GM23248 (cell line): ENCODE measurements around the gene SYTL3. TPM values are rescaled to one million over a fixed set of nuclear protein-coding genes. Genes with fewer than 3 reads are reported as not detected.

Experiments
- DNase-seq: peaks from one replicate; pipeline ENCODE4 v3.0.0-alpha.2; 2015
- H2AFZ ChIP-seq: fragments of 200-600 bp; sonication (generic); 2 replicates; pipeline ENCODE4 v1.6.1; 2016; ENCODE audit warnings: antibody characterized with exemption
- H3F3A ChIP-seq: fragments of 200-600 bp; sonication (generic); 2 replicates; pipeline ENCODE4 v1.6.1; 2016; ENCODE audit warnings: mild to moderate bottlenecking, antibody characterized with exemption, mixed run types; ENCODE audit not compliant: insufficient read depth
- H3K27ac ChIP-seq: fragments of 200-600 bp; sonication (generic); 2 replicates; pipeline ENCODE4 v1.5.1; 2016; ENCODE audit warnings: mild to moderate bottlenecking
- H3K27me3 ChIP-seq: fragments of 200-600 bp; sonication (generic); replicated peaks from 2 replicates; pipeline ENCODE4 v1.6.1; 2016; ENCODE audit warnings: mild to moderate bottlenecking; ENCODE audit not compliant: insufficient read depth
- H3K36me3 ChIP-seq: fragments of 200-600 bp; sonication (generic); 2 replicates; pipeline ENCODE4 v1.6.1; 2016; ENCODE audit warnings: low read depth, mild to moderate bottlenecking
- H3K4me1 ChIP-seq: fragments of 200-600 bp; sonication (generic); 2 replicates; pipeline ENCODE4 v1.6.1; 2016; ENCODE audit warnings: mild to moderate bottlenecking; ENCODE audit not compliant: insufficient read depth
- H3K4me2 ChIP-seq: fragments of 200-600 bp; sonication (generic); one replicate; pipeline ENCODE4 v1.6.1; 2016; ENCODE audit warnings: mild to moderate bottlenecking; ENCODE audit not compliant: unreplicated experiment
- H3K4me3 ChIP-seq: fragments of 200-600 bp; sonication (generic); 2 replicates; pipeline ENCODE4 v1.5.1; 2016; ENCODE audit warnings: mild to moderate bottlenecking
- H3K79me2 ChIP-seq: fragments of 200-600 bp; sonication (generic); 2 replicates; pipeline ENCODE4 v1.6.1; 2016; ENCODE audit warnings: mild to moderate bottlenecking; ENCODE audit not compliant: insufficient read depth
- H3K9ac ChIP-seq: fragments of 200-600 bp; sonication (generic); 2 replicates; pipeline ENCODE4 v1.6.1; 2016; ENCODE audit warnings: mild to moderate bottlenecking
- H3K9me2 ChIP-seq: fragments of 200-600 bp; sonication (generic); 2 replicates; pipeline ENCODE4 v1.6.1; 2016; ENCODE audit warnings: mixed run types, mild to moderate bottlenecking, moderate library complexity; ENCODE audit not compliant: insufficient read depth
- H3K9me3 ChIP-seq: fragments of 200-600 bp; sonication (generic); one replicate; pipeline ENCODE4 v1.6.1; 2017; ENCODE audit warnings: low read depth
- H4K20me1 ChIP-seq: fragments of 200-600 bp; sonication (generic); 2 replicates; pipeline ENCODE4 v1.6.0; 2016; ENCODE audit not compliant: insufficient read depth
- EZH2 ChIP-seq: fragments of 200-600 bp; sonication (generic); IDR thresholded peaks from 2 replicates; pipeline ENCODE4 v1.6.1; 2018; ENCODE audit warnings: antibody characterized with exemption, mild to moderate bottlenecking; ENCODE audit not compliant: insufficient read depth, poor library complexity, severe bottlenecking
- EZH2phosphoT487 ChIP-seq: fragments of 200-600 bp; sonication (generic); IDR thresholded peaks from 2 replicates; pipeline ENCODE4 v1.6.1; 2018; ENCODE audit warnings: antibody characterized with exemption, moderate library complexity, mild to moderate bottlenecking, low read depth; ENCODE audit not compliant: insufficient read depth
- WGBS, 2 experiments: methylation state at CpG; one replicate each; pipeline ENCODE4 v1.1.6; 2015 to 2017; ENCODE audit warnings: low lambda C conversion rate in 2 of 2, low coverage in 1 of 2; ENCODE audit errors: missing lambda C conversion rate in 2 of 2; 5-methylcytosine and 5-hydroxymethylcytosine counted together
- in situ Hi-C: fragments of 300-500 bp; cut with MboI; formaldehyde crosslinking; loops from 2 replicates; pipeline ENCODE4 v1.15.0; 2020
- polyA plus RNA-seq: library from polyadenylated mRNA; unstranded; fragments of >200 nt; fragmentation: Nextera tagmentation; extraction: Ambion mirVana; gene quantifications from 2 replicates; pipeline ENCODE4 v1.2.1, GENCODE V29; 2016
- total RNA-seq: library from RNA; depleted of rRNA; stranded (reverse); fragments of >200 nt; shearing (Covaris generic); gene quantifications from 2 replicates; pipeline ENCODE4 v1.2.3, GENCODE V29; 2014

SYTL3 gene
- total and polyA plus RNA-seq, 2 experiments from 2014 or later, result 2.1 to 2.3 TPM

- Histone ChIP-seq H3K9ac (no peak overlapping the region), H3K4me1 (no peaks in the 10 kb centered on the region), H3K27ac (no peak overlapping the region), H3K79me2 (no peaks in the 10 kb centered on the region), H3K9me3 (no peaks in the 10 kb centered on the region), H3K36me3 (no peaks in the 10 kb centered on the region), H3F3A (no peaks in the 10 kb centered on the region), H3K27me3 (no peaks in the 10 kb centered on the region), H4K20me1 (no peaks in the 10 kb centered on the region), H3K4me2 (no peak overlapping the region), H2AFZ (no peak overlapping the region), H3K4me3 (no peak overlapping the region), H3K9me2 (no peaks in the 10 kb centered on the region)
- WGBS, 2 experiments, result 87 to 89% methylated on average over 23 to 25 of the region's 25 CpGs
- in situ Hi-C loops, result no loop called here
- DNase-seq, result no peak
- no peak for TF ChIP-seq EZH2
- TF ChIP-seq EZH2phosphoT487, result no peak
These were observed 107.3 kb downstream of the SYTL3 start for GRCh38 chr6:158756977-158757752.

DNA sequence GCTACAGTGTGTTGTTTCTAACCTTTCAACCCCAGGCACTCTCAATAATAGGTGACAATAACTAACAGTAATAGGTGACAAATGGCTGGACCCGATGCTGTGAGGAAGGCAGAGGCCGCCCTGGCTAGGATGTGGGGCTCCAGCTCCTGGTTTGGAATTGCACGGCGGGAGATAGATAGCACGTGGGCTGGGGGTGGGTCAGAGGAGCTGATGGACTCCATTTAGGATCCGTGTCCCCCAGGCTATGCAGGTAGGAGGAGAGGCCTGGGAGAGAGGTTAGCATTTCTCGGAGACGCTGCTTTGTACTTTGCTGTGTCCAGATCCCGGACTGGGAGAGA lies 107.9 kb downstream of the SYTL3 start:
- Histone ChIP-seq H3K9me2 (no peaks in the 10 kb centered on the region), H3K4me2 (no peak overlapping the region), H3K4me3 (no peak overlapping the region), H3K36me3 (no peaks in the 10 kb centered on the region), H3K9me3 (no peaks in the 10 kb centered on the region), H3K27me3 (no peaks in the 10 kb centered on the region), H2AFZ (no peak overlapping the region), H3K27ac (no peak overlapping the region), H4K20me1 (no peaks in the 10 kb centered on the region), H3F3A (no peaks in the 10 kb centered on the region), H3K79me2 (no peaks in the 10 kb centered on the region), H3K9ac (no peak overlapping the region), H3K4me1 (no peaks in the 10 kb centered on the region)
- DNase-seq, result no peak
- WGBS, 2 experiments, result 79 to 84% methylated on average over 9 of the region's 9 CpGs
- in situ Hi-C loops, result no loop called here
- TF ChIP-seq EZH2 (no peak), EZH2phosphoT487 (no peak)

- no peak for TF ChIP-seq EZH2phosphoT487
- no peak for TF ChIP-seq EZH2
- no peak overlapping the region for H3K9ac ChIP-seq
- H3K79me2 ChIP-seq, result no peaks in the 10 kb centered on the region
- H3K9me3 ChIP-seq, result no peaks in the 10 kb centered on the region
- no peak overlapping the region for H3K4me3 ChIP-seq
- no peaks in the 10 kb centered on the region for H3K36me3 ChIP-seq
- no peaks in the 10 kb centered on the region for H4K20me1 ChIP-seq
- DNase-seq, result no peak
- H3K4me1 ChIP-seq, result no peaks in the 10 kb centered on the region
- no peak overlapping the region for H2AFZ ChIP-seq
- WGBS, 2 experiments, result 73 to 80% methylated on average over 8 to 9 of the region's 9 CpGs
- in situ Hi-C loops, result no loop called here
- H3K9me2 ChIP-seq, result no peaks in the 10 kb centered on the region
- H3K27ac ChIP-seq, result no peak overlapping the region
- no peaks in the 10 kb centered on the region for H3K27me3 ChIP-seq
- H3K4me2 ChIP-seq, result no peak overlapping the region
- no peaks in the 10 kb centered on the region for H3F3A ChIP-seq
These were observed 108.6 kb downstream of the SYTL3 start for GRCh38 chr6:158758451-158758860.

DNA sequence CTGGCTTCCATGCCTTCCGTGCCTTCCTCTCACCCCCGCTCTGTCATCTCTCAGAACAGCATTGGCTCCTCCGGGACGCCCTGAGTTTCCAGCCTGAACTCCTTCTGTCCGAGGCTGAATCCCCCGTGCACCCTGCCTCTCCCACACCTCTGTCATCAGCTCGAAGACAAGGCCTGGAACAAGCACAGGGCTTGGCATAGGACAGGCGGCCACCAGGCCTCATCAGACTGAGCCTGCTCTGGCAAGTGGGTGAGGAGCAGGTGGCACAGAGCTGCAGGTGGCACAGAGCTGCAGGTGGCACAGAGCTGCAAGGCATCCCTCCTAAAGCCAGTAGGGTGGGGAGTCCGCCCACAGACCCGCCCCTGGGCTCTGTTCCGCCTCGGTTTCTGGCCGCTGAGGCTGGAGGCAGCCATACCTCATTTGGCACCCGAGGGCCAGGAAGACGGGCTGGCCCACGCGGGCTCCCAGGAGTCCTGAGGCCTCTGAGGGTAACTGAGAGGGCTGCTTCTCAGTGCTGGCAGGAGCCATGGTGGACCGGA lies 109.2 kb downstream of the SYTL3 start:
- H3K4me2 ChIP-seq, result no peak overlapping the region
- H3K27me3 ChIP-seq, result no peaks in the 10 kb centered on the region
- H2AFZ ChIP-seq, result no peak overlapping the region
- H3K79me2 ChIP-seq, result no peaks in the 10 kb centered on the region
- TF ChIP-seq EZH2, result no peak
- no peak for TF ChIP-seq EZH2phosphoT487
- H3K9me2 ChIP-seq, result no peaks in the 10 kb centered on the region
- no peak overlapping the region for H3K27ac ChIP-seq
- H3K9ac ChIP-seq, result no peak overlapping the region
- no peaks in the 10 kb centered on the region for H3F3A ChIP-seq
- H3K4me1 ChIP-seq, result no peaks in the 10 kb centered on the region
- 66 to 72% methylated on average over 18 of the region's 18 CpGs for WGBS, 2 experiments
- in situ Hi-C loops, result no loop called here
- no peaks in the 10 kb centered on the region for H3K36me3 ChIP-seq
- DNase-seq, result no peak
- no peaks in the 10 kb centered on the region for H4K20me1 ChIP-seq
- H3K4me3 ChIP-seq, result no peak overlapping the region
- H3K9me3 ChIP-seq, result no peaks in the 10 kb centered on the region
